NOMO-1 treated with DMSO at 0.1 percent for 48 hours (cell line): Measurements from ENCODE around the gene PATE4.

Source experiments
- DNase-seq: peaks from one replicate; lab custom pipeline; 2025; ENCODE audit not compliant: unreplicated experiment; lab: John Stamatoyannopoulos, UW

Gene PATE4

DNA sequence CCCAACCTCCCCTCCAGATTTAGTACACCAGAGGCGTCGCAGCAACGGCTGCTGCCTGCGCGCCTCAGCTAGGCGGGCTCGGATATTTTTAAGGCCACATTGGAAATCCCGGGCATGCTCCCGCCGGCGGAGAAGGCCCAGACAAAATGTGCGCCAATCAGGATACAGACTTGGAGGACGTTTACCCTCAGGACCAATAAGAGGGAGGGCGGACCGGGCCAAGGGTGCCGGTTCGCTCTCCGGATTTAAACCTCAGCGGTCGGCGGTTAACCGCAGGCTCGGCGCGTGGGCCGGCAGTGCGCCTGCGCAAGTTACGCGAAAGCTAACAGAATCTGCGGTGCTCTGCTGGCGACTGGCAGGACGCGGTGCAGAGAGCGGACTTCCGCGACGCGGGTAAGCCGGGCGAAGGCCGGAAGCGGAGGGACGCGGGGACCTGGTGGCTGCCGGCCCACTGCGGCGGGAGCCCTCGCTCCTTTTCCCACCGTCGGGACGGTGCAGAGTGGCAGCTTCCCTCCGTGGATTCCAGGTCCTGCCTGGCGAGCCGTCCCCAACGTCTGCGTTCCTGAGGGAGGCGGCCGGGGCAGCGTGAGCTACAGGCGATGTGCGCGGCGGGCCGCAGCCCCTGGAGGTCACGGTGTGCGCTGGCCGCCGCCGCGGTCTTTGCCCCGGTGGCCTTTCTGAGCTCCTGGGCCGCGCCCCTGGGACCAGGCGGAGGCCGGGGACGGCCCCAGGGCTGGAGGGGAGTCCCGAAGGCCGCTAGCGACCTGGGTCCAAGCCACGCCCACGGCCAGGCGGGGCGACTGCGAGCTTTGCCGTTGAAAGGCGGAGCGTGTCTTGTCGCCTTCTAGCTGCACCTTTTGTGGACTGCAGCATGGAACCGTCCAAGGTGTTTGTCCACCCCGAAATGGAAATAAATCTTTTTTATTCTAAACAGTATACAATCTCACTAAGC, 54.5 kb downstream of the PATE4 start, which contains the start of gene HYLS1:
TSS of gene HYLS1 (plus strand) at position 296 of the 952 bp plus-strand sequence. CDS start 11,701 bp downstream, outside the sequence.
- peak; percentile 95 for DNase-seq
